ENCODE measurements around the gene PPP1R14B.

Gene PPP1R14B

DNA sequence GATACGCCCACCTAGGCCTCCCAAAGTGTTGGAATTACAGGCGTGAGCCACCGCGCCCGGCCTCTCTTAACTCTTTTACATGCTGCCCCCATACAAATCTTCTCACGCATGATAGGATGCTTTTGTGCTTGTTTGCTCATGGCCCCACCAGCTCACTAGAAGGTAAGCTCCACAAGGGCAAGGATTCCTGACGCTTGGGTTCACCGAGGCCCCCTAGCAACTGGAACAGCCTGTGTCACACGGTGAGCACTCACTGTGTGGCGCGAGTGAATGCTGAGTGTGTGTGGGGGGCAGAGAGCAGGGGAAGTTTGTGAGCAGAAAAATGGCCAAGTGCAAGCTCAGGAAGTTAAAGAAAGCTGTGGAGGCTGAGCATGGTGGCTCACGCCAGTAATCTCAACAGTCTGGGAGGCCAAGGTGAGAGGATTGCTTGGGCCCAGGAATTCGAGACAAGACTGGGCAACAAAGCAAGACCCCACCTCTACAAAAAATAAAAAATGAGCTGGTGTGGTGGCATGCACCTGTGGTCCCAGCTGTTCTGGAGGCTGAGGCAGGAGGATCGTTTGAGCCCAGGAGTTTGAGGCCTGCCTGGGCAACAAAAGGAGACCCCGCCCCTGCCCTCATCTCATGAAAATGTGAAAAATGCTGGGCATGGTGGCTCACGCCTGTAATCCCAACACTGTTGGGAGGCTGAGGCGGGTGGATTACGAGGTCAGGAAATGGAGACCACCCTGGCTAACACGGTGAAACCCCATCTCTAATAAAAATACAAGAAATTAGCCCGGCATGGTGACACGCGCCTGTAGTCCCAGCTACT is 35.4 kb upstream of the PPP1R14B start:
- no peak for DNase-seq (ENCODE audit: low spot score)

DNA sequence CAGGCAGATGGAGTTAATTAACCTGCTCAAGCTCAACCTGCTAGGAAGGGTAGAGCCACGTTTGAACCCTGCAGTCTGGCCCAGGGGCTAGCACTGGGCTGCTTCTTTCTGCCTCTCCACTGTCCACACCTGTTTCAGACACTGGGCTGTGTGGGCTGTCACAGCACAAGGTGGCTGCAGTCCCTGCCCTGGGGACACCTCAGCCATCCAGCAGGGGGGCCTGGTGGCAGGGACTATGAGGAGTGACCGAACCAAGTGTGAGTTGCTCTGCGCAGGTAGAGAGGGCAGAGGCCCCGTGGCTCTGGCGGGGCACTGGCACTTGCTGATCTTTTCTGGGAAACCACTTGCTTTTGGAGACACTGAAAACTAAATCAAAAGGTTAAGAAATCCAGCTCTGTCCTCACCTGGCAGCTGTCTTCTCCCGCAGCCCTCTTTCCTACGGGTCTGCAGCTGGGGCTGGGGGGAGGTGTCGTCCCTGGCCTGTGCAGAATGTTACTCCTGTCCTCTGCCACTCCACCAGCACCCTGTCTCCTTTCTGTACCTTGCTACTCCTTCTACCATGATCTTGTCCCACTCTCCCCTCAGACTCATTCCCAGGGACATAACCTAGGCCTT is 31.9 kb upstream of the PPP1R14B start:
- DNase-seq (ENCODE audit: low spot score), result no peak

DNA sequence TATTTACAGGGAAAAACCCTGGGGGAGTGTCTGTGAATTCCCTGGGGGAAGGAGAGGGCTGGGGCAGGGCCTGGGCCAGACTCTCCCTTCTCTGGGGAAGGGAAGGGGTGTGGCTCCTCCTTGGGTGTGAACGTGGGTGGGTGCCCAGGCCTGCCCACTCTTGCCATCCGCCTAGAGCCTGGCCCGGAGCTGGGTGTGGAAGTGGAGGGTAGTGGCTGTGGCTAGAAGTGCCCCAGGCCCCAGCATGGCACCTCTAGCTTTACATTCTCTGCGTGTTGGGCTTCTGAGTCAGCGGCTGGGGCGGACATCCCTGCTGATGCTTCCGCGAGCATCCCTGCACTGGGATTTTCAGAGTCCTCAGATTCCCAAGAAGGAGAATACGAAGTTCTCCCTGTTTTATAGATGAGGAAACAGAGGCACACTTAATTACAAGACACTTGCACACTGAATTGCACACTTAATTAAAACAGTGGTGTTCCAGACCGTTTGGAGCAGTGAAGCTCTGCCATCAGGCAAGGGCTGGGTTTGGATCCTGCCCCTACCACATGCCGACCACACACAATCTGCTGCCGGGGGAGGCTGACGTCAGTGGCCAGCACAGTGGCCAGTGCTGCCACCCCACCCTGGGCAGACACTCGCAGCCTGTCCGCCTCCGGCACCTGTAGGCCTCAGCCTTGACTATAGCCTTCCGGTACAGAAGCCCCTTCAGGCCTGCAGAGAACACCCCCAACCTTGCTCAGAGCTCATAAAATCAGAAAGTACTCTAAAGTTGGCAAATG is 30.1 kb upstream of the PPP1R14B start:
- peak; percentile 77 for DNase-seq (ENCODE audit: low spot score)

DNA sequence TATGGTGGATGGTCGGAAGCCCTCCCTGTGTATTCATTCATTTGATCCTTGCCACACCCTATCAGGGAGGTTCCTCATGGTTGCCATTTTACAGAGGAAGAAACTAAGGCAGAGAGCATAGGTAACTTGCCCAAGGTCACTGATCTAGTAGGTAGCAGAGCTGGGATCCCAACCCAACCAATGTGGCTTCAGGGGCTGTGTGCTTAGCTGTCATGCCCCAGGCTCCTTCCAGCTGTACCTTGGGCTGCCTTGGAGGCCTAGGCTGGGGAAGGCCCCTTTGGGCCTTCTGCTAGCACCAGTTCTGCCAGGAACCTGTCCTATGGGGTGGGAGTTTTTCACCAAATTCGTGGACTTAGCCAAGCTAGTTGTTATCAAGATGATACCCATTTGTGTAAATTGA is 29.1 kb upstream of the PPP1R14B start:
- DNase-seq (ENCODE audit: low spot score), result no peak

DNA sequence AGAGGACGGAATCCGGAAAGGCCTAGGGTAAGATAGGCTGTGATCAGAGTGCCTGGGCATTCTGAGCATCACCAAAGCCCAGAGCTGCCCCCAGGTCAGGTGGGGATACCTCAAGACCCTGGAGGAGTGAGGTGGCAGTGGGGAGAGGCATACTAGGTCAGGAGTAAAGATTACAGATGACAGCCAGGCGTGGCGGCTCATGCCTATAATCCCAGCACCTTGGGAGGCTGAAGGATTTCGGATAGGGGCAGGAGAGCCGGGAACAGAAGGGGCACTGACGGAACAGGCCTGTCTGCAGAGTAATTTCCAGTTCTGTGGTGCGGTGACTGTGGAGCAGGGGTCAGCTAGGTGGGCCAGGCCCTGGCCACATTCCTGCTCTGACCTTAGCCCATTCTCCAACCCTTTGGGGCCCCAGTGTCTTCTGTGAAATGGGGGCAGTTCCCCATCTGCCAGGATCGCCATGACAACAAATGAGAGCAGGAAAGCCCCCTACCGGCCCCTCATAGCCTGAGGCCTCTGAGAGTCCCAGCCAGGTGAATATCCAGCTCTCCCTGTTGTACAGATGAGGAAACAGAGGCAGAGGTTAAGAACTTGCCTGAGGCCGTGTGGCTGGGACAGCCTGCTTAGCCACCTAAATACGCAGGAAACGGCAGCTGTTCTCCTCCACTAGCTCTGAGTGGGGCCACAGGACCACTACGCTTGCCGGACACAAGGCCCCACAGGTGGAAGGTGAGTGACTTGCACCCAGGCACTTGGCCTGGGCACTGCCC is 28.5 kb upstream of the PPP1R14B start:
- no peak for DNase-seq (ENCODE audit: low spot score)

DNA sequence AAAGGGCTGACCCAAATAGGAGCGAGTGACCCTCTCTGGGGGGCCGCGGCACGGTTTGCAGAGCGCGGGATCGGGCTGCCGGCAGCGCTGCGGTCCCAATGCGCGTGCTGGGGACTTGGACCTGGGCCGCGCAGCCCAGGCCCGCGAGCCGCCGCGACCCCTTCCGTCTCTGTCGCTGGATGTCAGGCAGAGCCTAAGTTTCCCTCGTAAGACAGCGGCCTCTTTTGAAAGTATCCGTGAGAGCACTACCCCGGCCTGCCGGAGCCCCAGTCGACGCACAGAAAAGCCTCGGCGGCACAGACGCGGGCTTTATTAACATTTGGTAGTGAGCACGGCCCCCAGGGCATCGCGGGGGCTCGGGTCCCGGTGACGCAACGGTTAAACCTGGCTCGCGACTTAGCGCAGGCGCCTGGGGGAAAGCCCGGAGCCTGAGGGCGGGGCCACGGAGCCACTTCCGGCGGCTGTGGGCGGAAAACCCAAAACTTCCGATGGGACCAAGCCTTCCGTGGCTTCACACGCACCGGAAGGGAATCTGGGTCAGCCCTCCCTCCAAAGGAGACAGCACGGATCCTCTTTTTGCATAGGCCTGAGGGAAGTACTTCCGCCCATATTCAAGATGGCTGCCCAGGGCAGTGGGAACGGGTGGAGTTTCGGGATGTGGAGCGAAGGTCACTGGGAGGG is 22.9 kb upstream of the PPP1R14B start:
- DNase-seq (ENCODE audit: low spot score), result peak; percentile 92

DNA sequence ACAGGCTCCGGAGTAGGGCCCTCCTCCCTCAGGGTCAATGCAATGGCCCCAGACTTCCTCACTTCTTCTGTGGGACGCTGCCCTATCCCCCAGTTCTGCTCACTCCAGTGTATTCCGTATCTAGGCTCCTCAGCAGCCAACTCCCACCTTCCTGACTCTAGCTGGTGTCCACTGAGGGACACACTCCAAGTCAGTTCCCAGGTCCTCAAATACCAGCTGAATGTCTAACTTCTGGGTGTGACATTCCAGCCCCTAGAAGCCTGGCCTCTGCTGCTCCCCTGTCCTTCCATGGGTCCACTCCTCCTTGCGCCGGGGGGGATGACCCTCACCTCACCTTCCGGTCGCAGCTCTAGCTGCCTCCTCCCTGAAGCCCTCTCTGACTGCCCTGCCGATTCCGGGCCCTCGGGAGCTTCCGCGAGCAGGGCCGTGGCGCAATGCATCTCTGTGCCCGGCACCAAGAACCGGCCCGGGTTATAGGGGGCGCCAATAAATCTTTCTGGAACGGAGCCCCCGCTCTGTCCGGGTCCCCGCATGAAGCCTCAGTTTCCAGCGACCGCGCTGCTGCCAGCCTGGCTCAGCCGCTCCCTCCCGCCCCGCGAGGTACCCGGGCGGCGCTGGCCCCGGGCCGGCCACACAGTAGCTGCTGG is 22.3 kb upstream of the PPP1R14B start:
- peak; percentile 28 for DNase-seq (ENCODE audit: low spot score)

DNA sequence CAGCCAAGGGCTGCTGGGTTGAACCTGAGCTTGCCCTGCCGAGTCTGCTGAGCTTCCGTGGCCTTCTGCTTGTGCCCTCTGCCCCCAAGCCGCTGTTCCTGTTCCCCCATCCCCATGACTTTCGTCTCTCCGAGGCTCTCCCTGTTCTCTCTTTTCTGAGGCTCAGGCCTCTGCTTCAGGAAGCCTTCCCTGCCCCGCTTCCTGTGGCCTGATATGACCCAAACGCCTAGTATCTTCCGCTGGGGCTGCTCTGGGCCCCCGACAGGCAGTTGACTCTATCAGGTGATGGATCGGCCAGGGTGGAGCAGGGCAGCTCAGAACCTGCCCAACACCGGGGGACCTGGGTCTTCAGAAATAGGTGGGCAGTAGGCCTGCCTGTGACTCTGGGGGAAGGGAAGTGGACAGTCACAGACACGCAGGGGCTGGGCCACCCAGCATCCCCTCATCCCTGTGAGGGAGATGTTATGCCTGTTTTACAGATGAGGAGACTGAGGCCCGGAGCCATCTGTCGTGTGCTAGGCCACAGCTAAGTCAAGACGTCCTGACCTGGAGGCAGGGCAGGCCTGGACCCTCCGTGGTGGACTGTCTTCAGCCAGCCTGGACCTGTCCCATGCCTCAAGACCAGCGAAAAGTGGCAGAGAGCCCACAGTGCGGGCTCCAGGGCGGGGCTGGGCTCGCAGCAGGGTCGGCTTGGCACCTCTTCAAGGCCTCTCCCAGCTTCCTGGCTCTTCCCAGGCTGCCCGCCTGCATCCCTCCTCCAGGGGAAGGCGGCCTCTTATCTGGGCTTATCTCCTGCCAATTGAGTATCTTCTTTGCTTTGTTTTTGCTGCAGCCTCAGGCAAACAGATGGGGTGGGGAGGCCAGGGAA is 21.5 kb upstream of the PPP1R14B start:
- DNase-seq (ENCODE audit: low spot score), result peak; percentile 29

DNA sequence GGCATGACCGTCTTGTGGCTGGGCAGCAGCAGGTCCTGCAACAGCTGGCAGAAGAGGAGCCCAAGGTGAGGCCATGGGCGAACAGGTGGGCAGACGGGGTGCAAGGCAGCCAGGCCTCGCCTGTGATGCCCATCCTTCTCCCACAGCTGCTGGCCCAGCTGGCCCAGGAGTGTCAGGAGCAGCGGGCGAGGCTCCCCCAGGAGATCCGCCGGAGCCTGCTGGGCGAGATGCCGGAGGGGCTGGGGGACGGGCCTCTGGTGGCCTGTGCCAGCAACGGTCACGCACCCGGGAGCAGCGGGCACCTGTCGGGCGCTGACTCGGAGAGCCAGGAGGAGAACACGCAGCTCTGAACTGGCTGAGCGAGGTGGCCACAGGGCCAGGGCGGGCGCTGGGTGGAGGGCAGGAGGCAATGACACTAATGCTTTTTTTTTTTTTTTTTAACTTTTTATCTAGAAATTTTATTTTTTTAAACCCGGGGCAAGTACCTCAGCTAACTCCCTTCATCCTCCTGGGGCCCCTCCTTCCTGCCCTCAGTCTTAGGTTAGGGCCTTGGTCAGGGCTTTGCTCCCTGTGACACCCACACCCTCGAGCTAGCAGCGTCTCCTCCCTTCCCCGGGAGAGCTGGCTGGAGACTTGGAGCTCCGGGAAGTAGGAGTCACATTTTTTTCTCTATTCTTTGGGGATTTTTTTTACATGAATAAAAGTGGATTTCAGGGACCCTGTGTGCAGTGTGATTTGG is 20.6 kb upstream of the PPP1R14B start:
- no peak for DNase-seq (ENCODE audit: low spot score)

DNA sequence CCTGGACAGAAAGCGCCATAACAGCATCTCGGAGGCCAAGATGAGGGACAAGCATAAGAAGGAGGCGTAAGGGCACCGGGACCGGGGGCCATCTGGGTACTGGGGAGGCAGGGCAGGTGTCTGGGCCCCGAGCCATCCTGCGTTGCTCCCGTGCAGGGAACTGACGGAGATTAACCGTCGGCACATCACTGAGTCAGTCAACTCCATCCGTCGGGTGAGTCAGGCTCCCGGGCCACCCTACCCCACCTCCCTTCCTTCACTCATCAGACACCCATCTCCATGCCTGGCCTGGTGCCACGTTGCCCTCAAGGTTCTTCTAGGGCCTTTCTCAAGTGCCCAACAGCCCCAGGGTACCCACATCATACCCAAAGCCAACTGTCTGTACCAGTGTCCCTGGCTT is 19.6 kb upstream of the PPP1R14B start:
- DNase-seq (ENCODE audit: low spot score), result no peak

DNA sequence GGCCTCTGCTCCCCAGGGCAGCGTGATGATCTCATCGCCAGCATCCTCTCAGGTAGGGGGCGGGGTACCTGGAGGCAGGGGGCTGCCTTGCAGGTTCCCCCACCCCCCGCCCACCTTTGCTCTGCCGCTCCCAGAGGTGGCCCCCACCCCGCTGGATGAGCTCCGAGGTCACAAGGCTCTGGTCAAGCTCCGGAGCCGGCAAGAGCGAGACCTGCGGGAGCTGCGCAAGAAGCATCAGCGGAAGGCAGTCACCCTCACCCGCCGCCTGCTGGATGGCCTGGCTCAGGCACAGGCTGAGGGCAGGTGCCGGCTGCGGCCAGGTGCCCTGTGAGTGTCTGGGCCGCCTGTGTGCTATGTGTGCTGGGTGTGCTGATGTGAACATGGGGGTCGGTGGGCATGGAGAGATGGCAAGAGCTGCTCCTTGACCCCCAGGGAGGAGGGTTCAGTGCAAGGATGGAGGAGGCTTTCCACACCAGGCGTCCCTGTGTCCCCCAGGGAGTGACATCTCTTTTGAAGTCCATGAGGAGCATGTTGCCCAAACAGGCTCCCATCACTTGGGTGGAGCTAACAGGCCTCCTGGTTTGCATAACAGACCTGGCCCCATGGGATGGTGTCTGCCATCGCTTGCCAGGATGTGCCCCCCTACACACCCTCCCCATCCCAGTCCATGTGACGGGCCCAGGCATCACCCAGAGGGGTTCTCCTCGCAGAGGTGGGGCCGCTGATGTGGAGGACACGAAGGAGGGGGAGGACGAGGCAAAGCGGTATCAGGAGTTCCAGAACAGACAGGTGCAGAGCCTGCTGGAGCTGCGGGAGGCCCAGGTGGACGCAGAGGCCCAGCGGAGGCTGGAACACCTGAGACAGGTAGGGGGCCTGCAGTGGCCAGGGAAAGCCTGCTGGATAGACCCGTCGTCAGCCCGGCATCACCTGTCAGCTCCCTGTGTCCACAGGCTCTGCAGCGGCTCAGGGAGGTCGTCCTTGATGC is 18.7 kb upstream of the PPP1R14B start:
- DNase-seq (ENCODE audit: low spot score), result no peak

DNA sequence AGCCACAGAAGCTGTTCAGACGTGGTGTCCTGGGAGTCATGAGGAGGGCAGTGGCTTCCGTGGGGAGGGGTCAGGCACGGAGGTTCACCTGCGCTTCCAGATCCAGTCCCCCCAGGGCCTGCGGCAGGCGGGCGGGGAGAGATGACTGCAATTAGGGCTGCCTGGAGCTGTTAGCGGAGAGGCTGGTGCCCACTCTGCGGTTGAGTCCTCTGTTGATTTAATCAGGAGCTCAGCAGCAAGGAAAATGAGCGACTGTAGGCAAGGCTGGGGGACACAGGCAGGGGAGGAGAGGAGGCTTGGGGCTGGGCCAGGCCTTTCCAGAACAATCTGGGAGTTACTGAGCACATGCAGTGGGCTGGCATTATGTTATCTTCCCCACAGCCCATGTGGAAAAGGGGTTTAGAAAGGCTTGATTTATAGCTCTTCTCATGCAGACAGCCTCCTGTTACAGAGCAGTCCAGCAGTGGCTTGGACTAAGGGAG is 17.7 kb upstream of the PPP1R14B start:
- no peak for DNase-seq (ENCODE audit: low spot score)

DNA sequence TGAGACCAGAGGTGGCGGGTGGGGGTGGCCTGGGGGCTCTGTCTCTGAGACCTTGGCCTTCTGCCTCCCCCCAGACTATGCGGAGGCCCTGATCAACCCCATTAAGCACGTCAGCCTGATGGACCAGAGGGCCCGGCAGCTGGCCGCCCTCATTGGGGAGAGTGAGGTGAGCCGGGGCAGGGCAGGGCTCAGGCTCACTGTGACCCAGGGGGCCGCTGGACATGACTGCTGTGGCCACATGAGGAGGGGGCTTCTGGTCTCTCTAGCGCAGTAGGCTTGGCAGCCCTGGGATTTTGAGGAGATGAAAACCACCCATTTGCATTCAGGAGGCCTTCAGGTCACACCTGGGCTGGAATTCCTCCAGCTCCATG is 17.2 kb upstream of the PPP1R14B start:
- DNase-seq (ENCODE audit: low spot score), result no peak

DNA sequence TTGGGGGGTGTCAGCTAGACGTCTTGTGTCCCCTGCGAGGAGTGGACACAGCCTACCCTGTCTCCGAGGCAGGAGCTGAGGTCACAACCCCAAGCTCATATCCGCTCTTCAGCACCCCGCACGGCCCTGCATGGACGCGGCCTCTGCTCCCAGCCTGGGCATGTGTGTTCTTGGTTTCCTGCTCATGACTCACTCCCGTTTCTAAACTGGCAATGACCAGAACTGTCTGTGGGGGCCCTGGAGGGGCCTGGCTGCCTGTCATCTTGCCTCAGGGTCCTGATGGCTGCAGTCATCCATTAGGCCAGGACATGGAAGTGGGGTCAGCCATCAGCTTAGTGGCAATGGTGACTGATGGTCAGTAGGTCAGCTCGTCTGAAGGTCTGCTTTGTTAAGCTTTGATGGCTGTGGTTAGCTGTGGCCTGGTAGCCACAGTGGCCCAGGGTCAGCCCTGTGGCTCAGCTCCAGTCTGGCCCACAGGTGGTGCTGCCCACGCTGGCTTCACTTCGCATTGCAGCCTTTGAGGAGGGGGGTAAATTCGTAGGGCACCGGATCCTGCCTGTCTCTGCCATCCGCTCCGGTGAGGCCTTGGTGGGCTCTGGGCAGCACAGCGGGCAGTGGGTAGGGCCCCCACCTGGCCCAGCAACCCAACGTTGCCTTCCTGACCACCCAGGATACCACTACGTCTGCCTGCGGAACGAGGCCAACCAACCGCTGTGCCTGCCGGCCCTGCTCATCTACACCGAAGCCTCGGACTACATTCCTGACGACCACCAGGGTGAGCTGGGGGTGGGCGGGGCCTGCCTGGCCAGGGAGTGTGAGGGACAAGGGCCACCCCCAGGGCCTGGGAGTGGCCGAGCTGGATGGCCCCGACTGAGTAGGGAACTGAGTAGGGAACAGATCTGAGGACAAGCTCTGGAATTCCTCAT is 16.5 kb upstream of the PPP1R14B start:
- DNase-seq (ENCODE audit: low spot score), result no peak

DNA sequence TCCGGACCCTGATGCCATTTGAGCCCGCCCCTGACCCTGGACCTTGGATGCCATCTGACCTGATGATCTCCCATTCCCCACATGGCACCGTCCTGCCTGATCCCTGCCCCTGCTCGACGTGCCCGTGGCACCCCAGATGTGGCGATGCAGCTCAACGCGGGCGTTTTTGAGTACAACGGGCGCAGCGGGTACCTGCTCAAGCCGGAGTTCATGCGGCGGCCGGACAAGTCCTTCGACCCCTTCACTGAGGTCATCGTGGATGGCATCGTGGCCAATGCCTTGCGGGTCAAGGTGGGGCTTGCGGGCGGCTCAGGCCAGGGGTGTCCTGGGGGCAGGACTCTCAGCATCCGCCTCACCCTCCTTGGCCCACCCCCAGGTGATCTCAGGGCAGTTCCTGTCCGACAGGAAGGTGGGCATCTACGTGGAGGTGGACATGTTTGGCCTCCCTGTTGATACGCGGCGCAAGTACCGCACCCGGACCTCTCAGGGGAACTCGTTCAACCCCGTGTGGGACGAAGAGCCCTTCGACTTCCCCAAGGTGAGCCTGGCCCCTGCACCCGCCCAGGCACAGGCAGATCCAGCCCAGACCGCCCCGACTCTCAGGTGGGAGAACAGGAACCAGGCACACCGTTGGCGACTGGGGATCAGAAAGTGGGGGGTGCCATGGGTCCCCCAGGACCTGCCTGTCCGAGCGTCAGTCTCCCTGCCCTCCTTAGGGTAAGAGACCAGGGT is 15.7 kb upstream of the PPP1R14B start:
- no peak for DNase-seq (ENCODE audit: low spot score)

DNA sequence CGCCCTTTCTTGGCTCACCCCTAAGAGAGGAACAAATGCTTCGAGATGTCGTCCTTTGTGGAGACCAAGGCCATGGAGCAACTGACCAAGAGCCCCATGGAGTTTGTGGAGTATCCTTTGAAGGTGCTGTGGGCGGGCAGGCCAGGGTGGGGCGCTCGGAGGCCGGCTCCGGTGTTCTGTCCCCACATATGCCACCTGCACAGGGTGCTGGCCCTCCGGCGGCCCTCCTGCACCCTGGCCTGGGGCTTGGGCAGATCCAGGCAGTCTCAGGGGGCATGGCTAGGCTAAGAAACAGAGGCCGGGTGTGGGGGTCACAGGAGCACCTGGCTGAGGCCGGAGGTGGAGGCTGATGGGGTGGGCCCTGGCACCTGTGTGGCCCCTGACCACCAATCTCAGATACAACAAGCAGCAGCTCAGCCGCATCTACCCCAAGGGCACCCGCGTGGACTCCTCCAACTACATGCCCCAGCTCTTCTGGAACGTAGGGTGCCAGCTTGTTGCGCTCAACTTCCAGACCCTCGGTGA is 14.9 kb upstream of the PPP1R14B start:
- no peak for DNase-seq (ENCODE audit: low spot score)

All from AG20443 (cell line).